ENCODE data around the gene MRPL55. TPM values are rescaled to one million over a fixed set of nuclear protein-coding genes. Genes with fewer than 3 reads are reported as not detected.
A peak's percentile ranks its signal among the peaks of the same experiment; 100 is the strongest.

Gene MRPL55
- total and polyA plus RNA-seq, 2 of the 13 experiments (the other 11 are each of a cell fraction or from before 2014, with no cell fraction given), result 58.6 to 92.9 TPM

- TF ChIP-seq ZNF383 (CRISPR knock-in tag; IDR thresholded peaks at IDR 0.05; ENCODE audit: borderline replicate concordance) (no peak), XBP1 (CRISPR knock-in tag; IDR thresholded peaks at IDR 0.05) (no peak), NFYB (CRISPR knock-in tag; IDR thresholded peaks at IDR 0.05) (no peak), GTF2F1 (IDR thresholded peaks at IDR 0.05; ENCODE audit: low read length) (no peak), ZNF772 (CRISPR knock-in tag; IDR thresholded peaks at IDR 0.05) (no peak), NR3C1 (CRISPR knock-in tag; IDR thresholded peaks at IDR 0.05) (no peak), ZNF225 (CRISPR knock-in tag; IDR thresholded peaks at IDR 0.05) (no peak), ZZZ3 (CRISPR knock-in tag; IDR thresholded peaks at IDR 0.05; ENCODE audit: borderline replicate concordance) (no peak), NCOA2 (CRISPR knock-in tag; IDR thresholded peaks at IDR 0.05) (no peak), ZNF749 (CRISPR knock-in tag; IDR thresholded peaks at IDR 0.05; ENCODE audit: borderline replicate concordance) (no peak), BRF2 (CRISPR knock-in tag; IDR thresholded peaks at IDR 0.05) (no peak), ATM (IDR thresholded peaks at IDR 0.05; ENCODE audit: borderline replicate concordance) (no peak), ZBTB26 (CRISPR knock-in tag; IDR thresholded peaks at IDR 0.05; ENCODE audit: borderline replicate concordance) (peak; percentile 15; the same call in 1 of the 2 replicates), SIX1 (CRISPR knock-in tag; IDR thresholded peaks at IDR 0.05; ENCODE audit: borderline replicate concordance) (no peak; the same call in 1 of the 2 replicates), ZNF75D (CRISPR knock-in tag; IDR thresholded peaks at IDR 0.05; ENCODE audit: borderline replicate concordance) (no peak), HCFC1 (IDR thresholded peaks at IDR 0.05; ENCODE audit: low read depth, low read length) (no peak), ZNF276 (CRISPR knock-in tag; IDR thresholded peaks at IDR 0.05; ENCODE audit: low read depth) (no peak), NR2C2 (CRISPR knock-in tag; IDR thresholded peaks at IDR 0.05; ENCODE audit: borderline replicate concordance) (no peak), ZNF230 (CRISPR knock-in tag; IDR thresholded peaks at IDR 0.05) (no peak), ZBTB3 (CRISPR knock-in tag; IDR thresholded peaks at IDR 0.05; ENCODE audit: borderline replicate concordance, low read depth) (no peak), KLF12 (CRISPR knock-in tag; IDR thresholded peaks at IDR 0.05; ENCODE audit: borderline replicate concordance) (no peak), ZMYM4 (CRISPR knock-in tag; IDR thresholded peaks at IDR 0.05) (peak; percentile 1; the same call in 1 of the 2 replicates), CREB3 (CRISPR knock-in tag; IDR thresholded peaks at IDR 0.05) (0 out of 2 replicates have a peak, but pooled peaks have one; percentile 42), HDAC1 (CRISPR knock-in tag; IDR thresholded peaks at IDR 0.05) (peak; percentile 77), NFE2L2 (IDR thresholded peaks at IDR 0.05; ENCODE audit: low read length) (no peak)
These were observed 40.5 kb upstream of the MRPL55 start, which contains the start of gene GJC2 (continued) for GRCh38 chr1:228149406-228150119.

Measured in HepG2 (cell line).